Stimulated activated CD4-positive, alpha-beta T cell treated with anti-CD3 and anti-CD28 coated beads, TNF-alpha, amount 100 ng/mL, for 4 hours (primary cell): ENCODE results near the gene CHST9.
"Not testable (repeated sequence)": the region's sequence is repeated elsewhere in the genome, so short reads cannot be mapped to it uniquely, and the experiment has no call there.

Source experiments
- DNase-seq, 3 experiments: peaks; one replicate each; pipeline ENCODE4 v3.0.0-alpha.2; 2020; ENCODE audit warnings: low read depth in 3 of 3

CHST9 gene

GRCh38 chr18:27094621-27095020 is 90.5 kb downstream of the CHST9 start:
- no peak for DNase-seq

- not testable (repeated sequence) for DNase-seq
These were observed 91.8 kb downstream of the CHST9 start for GRCh38 chr18:27093290-27093689.

- DNase-seq, result no peak
These were observed 103.4 kb downstream of the CHST9 start for GRCh38 chr18:27081701-27082100.

- no peak for DNase-seq
These were observed 109.3 kb downstream of the CHST9 start for GRCh38 chr18:27075828-27076227.

- DNase-seq, result no peak
These were observed 111.7 kb downstream of the CHST9 start for GRCh38 chr18:27073404-27073830.

- DNase-seq, result no peak
These were observed 120.4 kb downstream of the CHST9 start for GRCh38 chr18:27064673-27065072.

GRCh38 chr18:27062802-27063201 is 122.3 kb downstream of the CHST9 start:
- no peak for DNase-seq

- no peak for DNase-seq
These were observed 123.5 kb downstream of the CHST9 start for GRCh38 chr18:27061488-27062095.

GRCh38 chr18:27057519-27058234 is 127.4 kb downstream of the CHST9 start:
- DNase-seq, result no peak

GRCh38 chr18:27054926-27055325 is 130.2 kb downstream of the CHST9 start:
- DNase-seq, result no peak

- no peak for DNase-seq
These were observed 135.1 kb downstream of the CHST9 start for GRCh38 chr18:27049969-27050368.

- DNase-seq, result no peak
These were observed 139.8 kb downstream of the CHST9 start for GRCh38 chr18:27045342-27045741.

- DNase-seq, result no peak
These were observed 142.9 kb downstream of the CHST9 start for GRCh38 chr18:27042177-27042576.

- no peak for DNase-seq
These were observed 144.3 kb downstream of the CHST9 start for GRCh38 chr18:27040796-27041195.

GRCh38 chr18:27033722-27034121 is 151.4 kb downstream of the CHST9 start:
- no peak for DNase-seq

GRCh38 chr18:27030421-27030820 is 154.7 kb downstream of the CHST9 start:
- no peak for DNase-seq

- DNase-seq, result no peak
These were observed 162.6 kb downstream of the CHST9 start for GRCh38 chr18:27022477-27022876.

GRCh38 chr18:27017901-27018500 is 167.1 kb downstream of the CHST9 start:
- DNase-seq, result no peak

- no peak for DNase-seq
These were observed 170.3 kb downstream of the CHST9 start for GRCh38 chr18:27014841-27015240.

GRCh38 chr18:27010784-27011183 is 174.3 kb downstream of the CHST9 start:
- no peak for DNase-seq

- DNase-seq, result no peak
These were observed 175.8 kb downstream of the CHST9 start for GRCh38 chr18:27009293-27009692.

GRCh38 chr18:27008575-27008974 is 176.5 kb downstream of the CHST9 start:
- no peak for DNase-seq

GRCh38 chr18:27007880-27008279 is 177.2 kb downstream of the CHST9 start:
- no peak for DNase-seq
